Measurements from ENCODE around the gene DCANP1.

Gene DCANP1

GRCh38 chr5:135433681-135434426, 13.3 kb downstream of the DCANP1 start:
- TF ChIP-seq CTCF (IDR thresholded peaks at IDR 0.05; ENCODE audit: extremely low read depth, insufficient read depth, missing control alignments), result no peak
- DNase-seq (ENCODE audit: low spot score), result no peak
- in situ Hi-C loops (cut with MboI; ENCODE audit: low pct_unique_long_range_greater_than_20kb, low sequenced_read_pairs, unreplicated experiment), result no loop called here

GRCh38 chr5:135432113-135432512, 15.0 kb downstream of the DCANP1 start:
- DNase-seq (ENCODE audit: low spot score), result no peak
- TF ChIP-seq CTCF (IDR thresholded peaks at IDR 0.05; ENCODE audit: extremely low read depth, insufficient read depth, missing control alignments), result no peak
- in situ Hi-C loops (cut with MboI; ENCODE audit: low pct_unique_long_range_greater_than_20kb, low sequenced_read_pairs, unreplicated experiment), result no loop called here

- no peak for TF ChIP-seq CTCF (IDR thresholded peaks at IDR 0.05; ENCODE audit: extremely low read depth, insufficient read depth, missing control alignments)
Measured at GRCh38 chr5:135430135-135430437, 17.1 kb downstream of the DCANP1 start.

GRCh38 chr5:135429301-135430134, 17.6 kb downstream of the DCANP1 start:
- in situ Hi-C loops (cut with MboI; ENCODE audit: low pct_unique_long_range_greater_than_20kb, low sequenced_read_pairs, unreplicated experiment), result no loop called here
- TF ChIP-seq CTCF (IDR thresholded peaks at IDR 0.05; ENCODE audit: extremely low read depth, insufficient read depth, missing control alignments), result no peak
- no peak for DNase-seq (ENCODE audit: low spot score)

More at GRCh38 chr5:135430135-135430437, 17.1 kb downstream of the DCANP1 start:
- DNase-seq (ENCODE audit: low spot score), result no peak
- in situ Hi-C loops (cut with MboI; ENCODE audit: low pct_unique_long_range_greater_than_20kb, low sequenced_read_pairs, unreplicated experiment), result no loop called here

GRCh38 chr5:135428586-135428985, 18.6 kb downstream of the DCANP1 start:
- in situ Hi-C loops (cut with MboI; ENCODE audit: low pct_unique_long_range_greater_than_20kb, low sequenced_read_pairs, unreplicated experiment), result no loop called here
- no peak for TF ChIP-seq CTCF (IDR thresholded peaks at IDR 0.05; ENCODE audit: extremely low read depth, insufficient read depth, missing control alignments)
- DNase-seq (ENCODE audit: low spot score), result no peak

- DNase-seq (ENCODE audit: low spot score), result peak; percentile 68
- in situ Hi-C loops (cut with MboI; ENCODE audit: low pct_unique_long_range_greater_than_20kb, low sequenced_read_pairs, unreplicated experiment), result no loop called here
- peak; percentile 72 for TF ChIP-seq CTCF (IDR thresholded peaks at IDR 0.05; ENCODE audit: extremely low read depth, insufficient read depth, missing control alignments)
Measured at GRCh38 chr5:135426102-135427082, 20.8 kb downstream of the DCANP1 start.
